Sciatic nerve (tissue), 2 donors: Measurements from ENCODE around the gene IL20RA. TPM values are rescaled to one million over a fixed set of nuclear protein-coding genes. Genes with fewer than 3 reads are reported as not detected.

Experiments used
- ATAC-seq: fragments of 200-7000 bp; cut with Tn5 transposase; one replicate; pipeline ENCODE4 v1.9.1; 2020; ENCODE audit warnings: mild to moderate bottlenecking, moderate library complexity
- DNase-seq: peaks from one replicate; pipeline ENCODE4 v3.0.0-alpha.2; 2020; ENCODE audit warnings: low spot score
- intact Hi-C: fragments of 100-400 bp; cut with DNase I; formaldehyde crosslinking; loops from one replicate; pipeline ENCODE4 v1.14.2; 2022
- total RNA-seq: library from RNA; stranded (reverse); fragmentation: NEBNext Ultra II Directional; extraction: Animal tissue kit (Norgen Biotek cat#: 25700); gene quantifications from one replicate; pipeline ENCODE4 v1.2.1, GENCODE V29; 2021
- donor health status: DM: no; HTN: no; CAD: no.
- donor health status: DM: no; HTN: no; CAD: no.

IL20RA gene
- total RNA-seq, 1 donor from 2014 or later, result 3.3 TPM

DNA sequence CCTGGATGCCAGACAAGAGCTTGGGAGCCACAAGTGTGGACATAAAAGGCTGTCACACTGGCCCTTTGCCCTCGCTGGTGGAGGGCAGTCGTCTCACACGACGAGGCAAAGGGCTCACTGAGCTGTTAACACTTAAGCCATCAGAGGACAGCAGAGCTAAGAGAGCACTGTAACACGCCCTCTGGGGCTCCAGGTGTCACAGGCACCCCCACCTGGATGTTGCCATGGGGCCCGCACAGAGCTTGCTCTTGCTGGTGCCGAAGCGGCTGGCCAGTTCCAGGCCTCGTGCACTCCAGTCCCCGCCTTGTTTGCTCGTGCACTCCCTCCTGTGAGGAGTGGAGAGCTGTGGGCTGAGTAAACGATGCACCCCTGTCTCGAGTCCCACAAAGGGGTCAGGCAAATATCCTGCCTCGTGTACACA, 85.3 kb downstream of the IL20RA start:
- intact Hi-C loops, result no loop called here
- ATAC-seq, result no peak
- DNase-seq, result no peak

DNA sequence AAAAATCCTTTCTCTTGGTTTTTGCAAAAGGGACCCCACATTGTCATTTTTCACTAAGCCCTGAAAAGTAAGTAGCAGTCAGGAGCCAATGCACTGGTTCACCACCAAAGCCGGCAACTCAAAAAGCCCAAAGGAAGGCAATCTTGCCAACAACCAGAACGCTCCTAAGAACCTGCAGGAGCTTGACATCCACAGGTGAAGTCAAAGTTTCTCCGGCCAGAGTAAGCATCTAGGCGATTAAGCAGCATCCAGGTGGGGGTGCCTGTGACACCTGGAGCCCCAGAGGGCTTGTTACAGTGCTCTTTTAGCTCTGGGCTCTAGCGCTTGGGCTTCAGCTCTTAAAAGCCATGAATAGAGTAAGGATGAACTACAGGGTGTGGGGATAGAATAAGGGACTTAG, 86.6 kb downstream of the IL20RA start:
- ATAC-seq, result no peak
- DNase-seq, result no peak
- intact Hi-C loops, result no loop called here

DNA sequence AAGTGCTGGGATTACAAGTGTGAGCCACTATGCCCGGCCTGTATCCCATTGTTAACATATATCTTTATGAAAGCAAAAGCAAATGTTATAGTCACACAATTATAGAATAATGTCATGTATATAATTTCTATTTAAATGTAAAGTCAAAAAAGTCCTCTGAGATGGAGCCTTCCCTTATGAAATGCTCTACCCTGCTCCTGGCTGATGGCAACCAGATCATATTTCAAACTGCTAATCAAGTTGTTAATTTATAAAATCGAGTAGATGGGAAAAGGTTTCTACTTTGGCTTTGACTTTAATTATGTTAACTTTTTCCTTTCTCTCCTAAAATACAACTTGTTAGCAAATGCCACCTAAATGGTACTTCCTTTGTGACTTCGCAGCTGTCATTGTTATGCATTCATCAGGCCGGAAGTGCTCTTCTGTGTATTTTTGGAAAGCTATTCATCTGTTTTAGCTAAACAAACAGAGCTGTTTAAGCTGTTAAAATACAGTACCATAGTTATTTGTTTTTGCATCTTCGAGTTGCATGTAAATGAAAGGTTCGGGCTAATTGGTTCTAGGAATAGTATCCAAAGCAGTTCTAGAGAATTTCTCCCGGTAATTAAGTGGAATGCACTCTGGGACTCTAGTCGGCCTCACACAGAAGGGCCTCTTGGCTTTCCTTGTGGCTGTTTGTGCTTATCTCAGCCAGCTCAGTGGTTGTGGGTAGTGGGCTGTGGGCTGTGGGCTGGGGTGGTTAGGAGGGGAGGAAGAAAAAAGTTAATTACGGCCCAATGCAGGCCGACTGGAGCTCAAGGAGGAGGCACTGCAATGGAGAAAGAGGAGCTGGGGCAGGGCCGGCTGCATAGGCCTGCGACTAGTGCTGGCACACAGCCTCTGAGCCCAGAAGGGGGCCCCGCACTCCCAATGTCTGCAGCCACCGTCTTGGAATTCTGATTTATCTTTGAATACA, 87.9 kb downstream of the IL20RA start:
- ATAC-seq (no peak), DNase-seq (no peak)
- intact Hi-C loops, result no loop called here

DNA sequence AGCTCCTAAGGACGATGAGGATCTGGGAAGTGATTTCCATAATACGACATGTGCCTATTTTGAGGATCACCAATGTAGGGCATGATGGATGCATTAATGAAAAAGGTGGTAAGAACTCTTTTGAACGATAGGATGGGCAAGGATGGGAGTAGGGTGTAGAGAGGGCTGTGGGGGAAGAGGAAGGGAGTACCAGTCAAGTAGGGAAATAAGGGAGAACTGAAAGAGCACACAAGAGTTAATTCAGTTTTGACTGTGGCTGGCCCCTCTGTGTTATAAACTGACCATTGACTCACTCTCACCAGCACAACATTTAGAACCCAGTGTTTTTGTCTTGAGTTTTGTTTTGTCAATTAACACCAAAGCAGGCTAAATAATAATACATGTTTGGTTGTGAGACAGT, 89.6 kb downstream of the IL20RA start:
- ATAC-seq (no peak), DNase-seq (no peak)

DNA sequence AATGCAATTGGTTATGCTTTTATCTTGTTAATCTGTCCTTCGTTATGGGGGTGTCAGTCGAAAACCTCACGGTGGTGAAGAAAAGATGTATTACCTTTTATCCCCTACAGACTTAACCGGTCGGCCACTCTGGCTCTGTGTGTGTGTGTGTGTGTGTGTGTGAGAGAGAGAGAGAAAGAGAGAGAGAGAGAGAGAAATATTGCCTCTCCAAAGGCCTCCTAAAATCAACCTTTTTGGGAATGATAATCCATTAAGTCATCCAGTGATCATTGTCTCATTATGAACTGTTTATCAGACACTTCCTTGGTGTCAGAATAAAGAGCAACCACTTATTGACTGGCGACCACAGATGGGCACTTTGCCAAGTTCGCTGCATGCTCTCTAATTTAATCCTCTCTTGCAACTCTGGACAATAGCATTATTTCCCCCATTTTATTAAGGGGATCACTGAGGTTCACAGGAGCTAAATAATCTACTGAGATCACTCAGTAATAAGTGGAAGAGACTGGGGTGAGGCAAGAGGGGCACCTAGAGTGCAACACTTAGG, 92.0 kb downstream of the IL20RA start:
- intact Hi-C loops, result no loop called here
- DNase-seq (no peak), ATAC-seq (no peak)

More for the DNA sequence above, 89.6 kb downstream of the IL20RA start:
- intact Hi-C loops, result no loop called here

DNA sequence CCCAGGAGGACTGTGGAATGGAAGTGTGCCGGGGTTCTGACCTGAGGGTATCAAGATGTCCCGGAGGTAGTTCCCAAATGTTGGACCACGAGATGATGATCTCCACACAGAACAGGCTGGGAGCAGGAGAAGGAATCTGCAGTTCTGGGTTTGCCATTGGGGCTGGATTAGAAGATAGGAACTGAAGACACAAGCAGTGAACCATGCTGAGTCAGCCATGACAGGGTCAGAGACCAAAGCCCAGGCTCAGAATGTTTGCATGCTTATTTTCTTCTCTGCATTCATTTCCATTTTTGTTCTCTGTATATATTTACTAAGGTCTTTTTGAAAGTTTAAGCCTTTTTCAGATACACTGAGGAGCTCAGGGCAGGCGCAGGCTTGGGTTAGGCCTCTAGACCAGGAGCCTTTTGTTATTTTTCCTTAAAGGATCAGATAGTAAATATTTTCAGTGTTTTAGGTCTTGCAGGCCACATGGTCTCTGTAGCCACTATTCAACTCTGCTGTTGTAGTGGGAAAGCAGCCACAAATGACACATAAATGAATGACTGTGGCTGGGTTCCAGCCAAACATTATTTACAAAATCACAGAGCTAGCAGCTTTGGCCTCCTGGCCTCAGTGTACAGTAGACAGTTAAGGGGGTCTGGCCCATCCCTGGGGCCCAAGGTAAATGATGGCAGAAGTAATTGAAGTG, 94.2 kb downstream of the IL20RA start:
- DNase-seq, result no peak
- intact Hi-C loops, result no loop called here
- ATAC-seq, result no peak

Other genes starting within 250 kb of the IL20RA start
- gene PEX7, start 222.4 kb downstream of the IL20RA start, total RNA-seq, result 5.6 TPM
- gene SLC35D3, start 122.7 kb downstream of the IL20RA start, total RNA-seq, result not detected
- gene IL22RA2, start 128.7 kb upstream of the IL20RA start, total RNA-seq, result not detected
- 95.2 TPM for gene IFNGR1, start 174.4 kb upstream of the IL20RA start, total RNA-seq